Endodermal cell (in vitro differentiated cells): ENCODE measurements around the gene GRIA4. TPM values are rescaled to one million over a fixed set of nuclear protein-coding genes. Genes with fewer than 3 reads are reported as not detected.

Experiments
- DNase-seq: peaks from one replicate; pipeline ENCODE4 v3.0.0-alpha.2; 2017
- H3K27ac ChIP-seq: 2 replicates; pipeline ENCODE4 v1.5.1; 2013; ENCODE audit warnings: mild to moderate bottlenecking, low read depth, low read length, moderate library complexity
- H3K27me3 ChIP-seq: 2 replicates; pipeline ENCODE4 v1.6.1; 2013; ENCODE audit warnings: mild to moderate bottlenecking, low read length, moderate library complexity; ENCODE audit not compliant: insufficient read depth, control insufficient read depth, poor library complexity, severe bottlenecking
- H3K36me3 ChIP-seq: 2 replicates; pipeline ENCODE4 v1.7.0; 2013; ENCODE audit warnings: mild to moderate bottlenecking, low read length, moderate library complexity; ENCODE audit not compliant: control insufficient read depth, insufficient read depth
- H3K4me1 ChIP-seq: one replicate; pipeline ENCODE4 v1.7.0; 2013; ENCODE audit warnings: low read length; ENCODE audit not compliant: control insufficient read depth, insufficient read depth
- H3K4me3 ChIP-seq: 2 replicates; pipeline ENCODE4 v1.5.1; 2013; ENCODE audit warnings: mild to moderate bottlenecking, low read length, moderate library complexity
- H3K9ac ChIP-seq: 2 replicates; pipeline ENCODE4 v1.6.1; 2013; ENCODE audit warnings: mild to moderate bottlenecking, low read length, moderate library complexity; ENCODE audit not compliant: poor library complexity, severe bottlenecking; ENCODE audit errors: extremely low read depth
- H3K9me3 ChIP-seq: 2 replicates; pipeline ENCODE4 v1.6.1; 2013; ENCODE audit warnings: mild to moderate bottlenecking, low read length, moderate library complexity; ENCODE audit not compliant: control insufficient read depth
- H3K27ac Mint-ChIP-seq: 2 replicates; pipeline ENCODE4 v1.8.0; 2020; ENCODE audit warnings: mixed read lengths
- H3K27me3 Mint-ChIP-seq: 2 replicates; pipeline ENCODE4 v1.8.0; 2021; ENCODE audit warnings: mild to moderate bottlenecking, mixed read lengths; ENCODE audit not compliant: insufficient read depth
- H3K36me3 Mint-ChIP-seq: 2 replicates; pipeline ENCODE4 v1.8.0; 2020; ENCODE audit warnings: low read depth, mixed read lengths
- H3K4me1 Mint-ChIP-seq: 2 replicates; pipeline ENCODE4 v1.8.0; 2020; ENCODE audit warnings: mixed read lengths
- H3K4me3 Mint-ChIP-seq: 2 replicates; pipeline ENCODE4 v1.8.0; 2020; ENCODE audit warnings: mild to moderate bottlenecking, moderate library complexity, mixed read lengths
- H3K9me3 Mint-ChIP-seq: 2 replicates; pipeline ENCODE4 v1.8.0; 2020; ENCODE audit warnings: mild to moderate bottlenecking, mixed read lengths
- WGBS, 2 experiments: methylation state at CpG; one replicate each; pipeline versions ENCODE4 v1.1.5 to v1.1.7; 2013; ENCODE audit warnings: missing lambda C conversion rate in 2 of 2, mixed read lengths in 1 of 2; ENCODE audit not compliant: insufficient coverage in 1 of 2, insufficient read length in 1 of 2; 5-methylcytosine and 5-hydroxymethylcytosine counted together
- total RNA-seq, 2 donors: library from RNA; stranded (reverse); fragmentation: NEBNext Ultra II Directional in 1 of 2; extraction: Animal tissue kit (Norgen Biotek cat#: 25700) in 1 of 2; gene quantifications; 2 replicates in 1 of 2; 3 replicates in 1 of 2; pipeline ENCODE4 v1.2.1, GENCODE V29; 2021
- TF ChIP-seq, protein P1 (sequence below): fragments of 200-600 bp; sonication (generic); conservative IDR thresholded peaks from 2 replicates; pipeline ENCODE4 v1.5.0; 2021; ENCODE audit warnings: antibody characterized with exemption, mild to moderate bottlenecking

Gene GRIA4
- total RNA-seq, 2 donors from 2014 or later: 0.18 to 0.37 TPM

- H3K4me1 Mint-ChIP-seq: no peaks in the 10 kb centered on the region
- Histone ChIP-seq H3K9ac (no peak overlapping the region), H3K36me3 (no peaks in the 10 kb centered on the region), H3K9me3 (no peaks in the 10 kb centered on the region), H3K27me3 (no peaks in the 10 kb centered on the region), H3K27ac (no peak overlapping the region), H3K4me3 (no peak overlapping the region), H3K4me1 (no peaks in the 10 kb centered on the region)
- no peaks in the 10 kb centered on the region for H3K36me3 Mint-ChIP-seq
- H3K27me3 Mint-ChIP-seq: no peaks in the 10 kb centered on the region
- H3K4me3 Mint-ChIP-seq: no peak overlapping the region
- DNase-seq: no peak
- no peak overlapping the region for H3K27ac Mint-ChIP-seq
- 82% methylated on average over 1 of the region's 2 CpGs; no CpG with 5 or more reads in 1 of the 2 experiments for WGBS, 2 experiments
- no peaks in the 10 kb centered on the region for H3K9me3 Mint-ChIP-seq
- TF ChIP-seq, protein P1, sequence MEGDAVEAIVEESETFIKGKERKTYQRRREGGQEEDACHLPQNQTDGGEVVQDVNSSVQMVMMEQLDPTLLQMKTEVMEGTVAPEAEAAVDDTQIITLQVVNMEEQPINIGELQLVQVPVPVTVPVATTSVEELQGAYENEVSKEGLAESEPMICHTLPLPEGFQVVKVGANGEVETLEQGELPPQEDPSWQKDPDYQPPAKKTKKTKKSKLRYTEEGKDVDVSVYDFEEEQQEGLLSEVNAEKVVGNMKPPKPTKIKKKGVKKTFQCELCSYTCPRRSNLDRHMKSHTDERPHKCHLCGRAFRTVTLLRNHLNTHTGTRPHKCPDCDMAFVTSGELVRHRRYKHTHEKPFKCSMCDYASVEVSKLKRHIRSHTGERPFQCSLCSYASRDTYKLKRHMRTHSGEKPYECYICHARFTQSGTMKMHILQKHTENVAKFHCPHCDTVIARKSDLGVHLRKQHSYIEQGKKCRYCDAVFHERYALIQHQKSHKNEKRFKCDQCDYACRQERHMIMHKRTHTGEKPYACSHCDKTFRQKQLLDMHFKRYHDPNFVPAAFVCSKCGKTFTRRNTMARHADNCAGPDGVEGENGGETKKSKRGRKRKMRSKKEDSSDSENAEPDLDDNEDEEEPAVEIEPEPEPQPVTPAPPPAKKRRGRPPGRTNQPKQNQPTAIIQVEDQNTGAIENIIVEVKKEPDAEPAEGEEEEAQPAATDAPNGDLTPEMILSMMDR: no peak
These were observed 103.8 kb downstream of the GRIA4 start for GRCh38 chr11:105713696-105714095.

DNA sequence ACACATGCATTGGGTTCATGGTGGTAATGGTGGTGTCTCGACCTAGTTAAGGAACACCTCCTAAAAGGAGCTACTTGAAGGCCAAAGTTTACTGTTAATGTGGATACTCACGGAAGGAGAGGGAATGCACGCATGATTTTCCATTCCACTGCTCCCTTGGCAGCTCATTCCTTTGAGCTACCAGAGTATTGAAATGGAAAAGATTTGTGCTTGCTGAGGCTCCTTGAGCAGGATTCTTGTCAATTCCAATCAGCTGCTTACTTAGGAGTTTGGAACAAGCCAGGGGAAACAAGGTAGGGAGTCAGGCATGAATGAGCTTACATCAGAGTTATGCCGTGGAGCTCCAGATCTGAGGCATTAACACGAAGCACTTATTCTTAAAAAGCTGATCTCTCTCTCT, 108.8 kb downstream of the GRIA4 start:
- TF ChIP-seq, protein P1: no peak
- H3K27ac Mint-ChIP-seq: no peak overlapping the region
- H3K27me3 ChIP-seq: no peaks in the 10 kb centered on the region
- H3K9me3 Mint-ChIP-seq: no peaks in the 10 kb centered on the region
- no peak overlapping the region for H3K4me3 Mint-ChIP-seq
- peaks cover 2% of the 10 kb centered on the region for H3K4me1 Mint-ChIP-seq
- H3K9ac ChIP-seq: no peak overlapping the region
- H3K4me1 ChIP-seq: no peaks in the 10 kb centered on the region
- no peak overlapping the region for H3K4me3 ChIP-seq
- H3K9me3 ChIP-seq: no peaks in the 10 kb centered on the region
- no peaks in the 10 kb centered on the region for H3K36me3 Mint-ChIP-seq
- 85 to 92% methylated on average over 3 to 5 of the region's 5 CpGs for WGBS, 2 experiments
- no peaks in the 10 kb centered on the region for H3K36me3 ChIP-seq
- no peaks in the 10 kb centered on the region for H3K27me3 Mint-ChIP-seq
- no peak for DNase-seq
- H3K27ac ChIP-seq: no peak overlapping the region

- Histone ChIP-seq H3K9ac (no peak overlapping the region), H3K27ac (no peak overlapping the region), H3K4me3 (no peak overlapping the region), H3K4me1 (no peaks in the 10 kb centered on the region), H3K36me3 (no peaks in the 10 kb centered on the region), H3K9me3 (no peaks in the 10 kb centered on the region), H3K27me3 (no peaks in the 10 kb centered on the region)
- Mint-ChIP-seq H3K27me3 (no peaks in the 10 kb centered on the region), H3K4me1 (peaks cover 2% of the 10 kb centered on the region), H3K36me3 (no peaks in the 10 kb centered on the region), H3K9me3 (no peaks in the 10 kb centered on the region), H3K27ac (no peak overlapping the region), H3K4me3 (no peak overlapping the region)
- WGBS, 2 experiments: 85 to 86% methylated on average over 8 to 11 of the region's 11 CpGs
- DNase-seq: no peak
- TF ChIP-seq, protein P1: no peak
These were observed 109.4 kb downstream of the GRIA4 start for GRCh38 chr11:105719073-105719822.
